ENCODE measurements around the gene OR56B4. TPM values are rescaled to one million over a fixed set of nuclear protein-coding genes. Genes with fewer than 3 reads are reported as not detected.

OR56B4 gene
- total RNA-seq, 4 donors from 2014 or later, result not detected

GRCh38 chr11:6079463-6079862, 28.0 kb upstream of the OR56B4 start:
- Histone ChIP-seq H3K4me1 (no peaks in the 10 kb centered on the region), H3K9me3 (peaks cover 0 to 10% (median 0%) of the 10 kb centered on the region in 3 donors), H3K4me3 (no peak overlapping the region), H3K27ac (no peak overlapping the region), H3K36me3 (no peaks in the 10 kb centered on the region), H3K27me3 (no peaks in the 10 kb centered on the region)
- intact Hi-C loops (cut with DNase I), result no loop called here
- WGBS, 2 donors, result 60 to 100% methylated on average over 1 to 4 of the region's 4 CpGs
- no peak for DNase-seq
- TF ChIP-seq POLR2A (IDR thresholded peaks at IDR 0.05) (no peak), CTCF (IDR thresholded peaks at IDR 0.05) (no peak)

- Histone ChIP-seq H3K27me3 (no peaks in the 10 kb centered on the region), H3K4me3 (no peak overlapping the region), H3K36me3 (no peaks in the 10 kb centered on the region), H3K4me1 (no peaks in the 10 kb centered on the region), H3K9me3 (no peaks in the 10 kb centered on the region), H3K27ac (no peak overlapping the region)
- DNase-seq, result no peak
- WGBS, 2 donors, result 63 to 77% methylated on average over 2 of the region's 2 CpGs
- intact Hi-C loops (cut with DNase I), result no loop called here
- no peak for TF ChIP-seq CTCF (IDR thresholded peaks at IDR 0.05)
- TF ChIP-seq POLR2A (IDR thresholded peaks at IDR 0.05), result no peak
These were observed 24.4 kb upstream of the OR56B4 start for GRCh38 chr11:6083129-6083528.

DNA sequence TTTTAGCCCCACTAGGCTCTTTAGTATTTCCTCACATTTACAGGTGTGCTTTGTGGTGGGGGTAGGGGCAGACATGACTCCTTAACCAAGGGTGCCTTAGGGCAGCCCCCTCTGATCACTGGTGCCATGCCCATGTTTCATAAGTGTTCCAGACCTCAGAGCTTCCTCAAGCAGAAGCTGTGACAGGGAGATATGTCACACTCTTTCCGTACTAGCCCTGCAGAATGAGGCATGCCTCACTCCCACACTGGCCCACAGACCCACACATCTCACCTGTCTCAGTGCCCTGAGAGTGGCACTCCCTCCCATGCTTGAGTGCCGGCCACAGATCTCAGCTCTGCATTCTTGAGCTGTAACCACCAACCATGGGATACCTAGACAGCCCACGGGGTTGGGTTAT, 22.9 kb upstream of the OR56B4 start:
- H3K4me3 ChIP-seq, result no peak overlapping the region
- H3K27me3 ChIP-seq, result no peaks in the 10 kb centered on the region
- no peak overlapping the region for H3K27ac ChIP-seq
- intact Hi-C loops (cut with DNase I), result no loop called here
- no peak for TF ChIP-seq CTCF (IDR thresholded peaks at IDR 0.05)
- TF ChIP-seq POLR2A (IDR thresholded peaks at IDR 0.05), result no peak
- no peaks in the 10 kb centered on the region for H3K36me3 ChIP-seq
- no peaks in the 10 kb centered on the region for H3K9me3 ChIP-seq
- no peaks in the 10 kb centered on the region for H3K4me1 ChIP-seq
- DNase-seq, result no peak
- 80% methylated on average over 1 of the region's 3 CpGs; no CpG with 5 or more reads in 1 of the 2 donors for WGBS, 2 donors

DNA sequence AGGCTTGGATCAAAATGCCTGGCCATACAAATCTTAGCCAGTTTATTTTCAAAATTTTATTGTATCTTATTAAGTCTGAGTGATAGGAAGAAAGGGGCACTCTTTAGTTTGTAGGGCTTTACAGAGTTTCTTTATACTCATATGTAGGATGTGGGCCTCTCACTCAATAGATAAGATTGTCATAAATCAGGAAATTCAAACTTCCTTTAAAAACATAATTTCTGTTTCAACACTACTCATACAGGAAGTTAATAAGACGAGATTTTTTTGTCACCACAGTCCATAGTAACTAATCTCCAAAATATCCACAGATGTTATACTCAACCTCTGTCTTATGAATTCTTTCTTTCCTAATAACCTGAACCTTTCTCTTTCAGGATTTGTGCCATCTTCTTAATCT, 13.3 kb upstream of the OR56B4 start:
- no peak for DNase-seq
- no peak overlapping the region for H3K4me3 ChIP-seq
- TF ChIP-seq CTCF (IDR thresholded peaks at IDR 0.05) (no peak), POLR2A (IDR thresholded peaks at IDR 0.05) (no peak)
- H3K4me1 ChIP-seq, result no peaks in the 10 kb centered on the region
- H3K27ac ChIP-seq, result no peak overlapping the region
- H3K36me3 ChIP-seq, result no peaks in the 10 kb centered on the region
- intact Hi-C loops (cut with DNase I), result no loop called here
- no peaks in the 10 kb centered on the region for H3K9me3 ChIP-seq
- H3K27me3 ChIP-seq, result no peaks in the 10 kb centered on the region
- WGBS, 2 donors, result 10 to 44% methylated on average over 1 of the region's 1 CpG

GRCh38 chr11:6095798-6096197, 11.7 kb upstream of the OR56B4 start:
- Histone ChIP-seq H3K9me3 (no peaks in the 10 kb centered on the region), H3K4me1 (no peaks in the 10 kb centered on the region), H3K27ac (no peak overlapping the region), H3K36me3 (no peaks in the 10 kb centered on the region), H3K27me3 (no peaks in the 10 kb centered on the region), H3K4me3 (no peak overlapping the region)
- intact Hi-C loops (cut with DNase I), result no loop called here
- no peak for DNase-seq
- 50 to 57% methylated on average over 1 of the region's 2 CpGs for WGBS, 2 donors
- TF ChIP-seq CTCF (IDR thresholded peaks at IDR 0.05) (no peak), POLR2A (IDR thresholded peaks at IDR 0.05) (no peak)

All from esophagus squamous epithelium (tissue), 5 donors.